Naive thymus-derived CD4-positive, alpha-beta T cell (primary cell): ENCODE results near the gene FOXD1. TPM values are rescaled to one million over a fixed set of nuclear protein-coding genes. Genes with fewer than 3 reads are reported as not detected.
"Not testable (repeated sequence)": the region's sequence is repeated elsewhere in the genome, so short reads cannot be mapped to it uniquely, and the experiment has no call there.

Source experiments
- ATAC-seq: fragments of 150-1000 bp; cut with Tn5 transposase; 2 replicates; pipeline ENCODE4 v1.10.0; 2021; ENCODE audit warnings: mild to moderate bottlenecking, moderate library complexity
- CTCF ChIA-PET: fragments of 350-600 bp; sonication (Branson Sonifier 250); formaldehyde crosslinking; loops from one replicate; lab custom pipeline; 2021; ENCODE audit warnings: antibody characterized with exemption; lab: Charles Lee
- POLR2A ChIA-PET: fragments of 350-600 bp; sonication (Branson Sonifier 250); formaldehyde crosslinking; loops from one replicate; lab custom pipeline; 2021; ENCODE audit warnings: antibody characterized with exemption, inconsistent platforms; lab: Charles Lee
- DNase-seq, 9 donors: peaks; one replicate each; pipeline versions ENCODE4 v3.0.0 to v3.0.0-alpha.2; 2020 to 2022; ENCODE audit warnings: mixed read lengths in 1 of 9
- H3K27ac ChIP-seq: one replicate; pipeline ENCODE4 v1.7.0; 2013; ENCODE audit warnings: mild to moderate bottlenecking, low read depth, low read length, moderate library complexity
- H3K27me3 ChIP-seq, 2 donors: one replicate each; pipeline ENCODE4 v1.7.0; 2013; ENCODE audit warnings: low read length in 2 of 2, mild to moderate bottlenecking in 2 of 2, moderate library complexity in 2 of 2; ENCODE audit not compliant: control insufficient read depth in 2 of 2, insufficient read depth in 2 of 2
- H3K36me3 ChIP-seq, 3 experiments: 1 replicate in 2 of 3; 2 replicates in 1 of 3; pipeline ENCODE4 v1.7.0; 2013; ENCODE audit warnings: low read length in 3 of 3, mild to moderate bottlenecking in 3 of 3, moderate library complexity in 1 of 3; ENCODE audit not compliant: insufficient read depth in 3 of 3, control insufficient read depth in 2 of 3
- H3K4me1 ChIP-seq, 2 donors: one replicate each; pipeline ENCODE4 v1.7.0; 2013; ENCODE audit warnings: low read length in 2 of 2, mild to moderate bottlenecking in 2 of 2, moderate library complexity in 1 of 2; ENCODE audit not compliant: control insufficient read depth in 2 of 2, insufficient read depth in 2 of 2
- H3K4me3 ChIP-seq: 2 replicates; pipeline ENCODE4 v1.7.0; 2013; ENCODE audit warnings: mild to moderate bottlenecking, low read length
- H3K9me3 ChIP-seq, 3 experiments: 1 replicate in 2 of 3; 2 replicates in 1 of 3; pipeline ENCODE4 v1.7.0; 2013; ENCODE audit warnings: low read length in 3 of 3; ENCODE audit not compliant: control insufficient read depth in 2 of 3
- H3K27ac Mint-ChIP-seq, 9 donors: one replicate each; pipeline ENCODE4 v1.8.0; 2020 to 2022; ENCODE audit warnings: mixed read lengths in 9 of 9, mild to moderate bottlenecking in 8 of 9, moderate library complexity in 5 of 9, inconsistent platforms in 2 of 9
- H3K27me3 Mint-ChIP-seq, 5 donors: one replicate each; pipeline ENCODE4 v1.8.0; 2021 to 2022; ENCODE audit warnings: mixed read lengths in 5 of 5, mild to moderate bottlenecking in 1 of 5
- H3K36me3 Mint-ChIP-seq, 5 donors: one replicate each; pipeline ENCODE4 v1.8.0; 2020 to 2022; ENCODE audit warnings: mixed read lengths in 5 of 5, mild to moderate bottlenecking in 3 of 5, inconsistent platforms in 1 of 5
- H3K4me1 Mint-ChIP-seq, 7 donors: one replicate each; pipeline ENCODE4 v1.8.0; 2020 to 2022; ENCODE audit warnings: mixed read lengths in 7 of 7, mild to moderate bottlenecking in 3 of 7, inconsistent platforms in 1 of 7
- H3K4me3 Mint-ChIP-seq, 10 donors: one replicate each; pipeline ENCODE4 v1.8.0; 2020 to 2022; ENCODE audit warnings: mild to moderate bottlenecking in 10 of 10, mixed read lengths in 10 of 10, moderate library complexity in 6 of 10, inconsistent platforms in 2 of 10
- H3K9me3 Mint-ChIP-seq, 11 donors: one replicate each; pipeline ENCODE4 v1.8.0; 2020 to 2022; ENCODE audit warnings: mixed read lengths in 11 of 11, mild to moderate bottlenecking in 4 of 11, inconsistent platforms in 1 of 11, moderate library complexity in 1 of 11
- intact Hi-C, 2 donors: fragments of 100-400 bp; cut with micrococcal nuclease; formaldehyde crosslinking; loops; one replicate each; pipeline ENCODE4 v1.15.1; 2023
- polyA plus RNA-seq, 2 donors: library from polyadenylated mRNA; unstranded; fragments of 300-500 nt; fragmentation: Illumina TruSeq; gene quantifications; one replicate each; pipeline ENCODE4 v1.2.3, GENCODE V29; 2021
- total RNA-seq, 6 experiments: library from RNA in 5 of 6; stranded (reverse) in 5 of 6; gene quantifications; 1 replicate in 5 of 6; 2 replicates in 1 of 6; pipeline ENCODE4 v1.2.3 and lab custom pipeline; 2021 to 2026

Gene FOXD1
- total and polyA plus RNA-seq, 7 experiments from 2014 or later, result 0.16 to 0.32 TPM; not detected in 5

GRCh38 chr5:73493421-73493820, 44.8 kb upstream of the FOXD1 start:
- H3K4me1 ChIP-seq, result peaks cover 0 to 9% of the 10 kb centered on the region in 2 donors
- DNase-seq (no peak), ATAC-seq (no peak)
- no peaks in the 10 kb centered on the region for H3K9me3 Mint-ChIP-seq
- peaks cover 0 to 2% (median 0%) of the 10 kb centered on the region in 3 experiments for H3K36me3 ChIP-seq
- ChIA-PET POLR2A (no interaction called here), CTCF (no interaction called here)
- H3K9me3 ChIP-seq, result no peaks in the 10 kb centered on the region
- H3K27me3 Mint-ChIP-seq, result peaks cover 15 to 42% (median 36%) of the 10 kb centered on the region in 5 donors
- H3K27ac ChIP-seq, result no peak overlapping the region
- intact Hi-C loops, result loop anchor here in 1 of 2 donors (10.0 kb wide), 1 partner anchor 539 kb away; the partner anchor contains the start of gene FCHO2
- H3K27me3 ChIP-seq, result peaks cover 0 to 4% of the 10 kb centered on the region in 2 donors
- peaks cover 0 to 1% (median 0%) of the 10 kb centered on the region in 5 donors for H3K36me3 Mint-ChIP-seq
- H3K27ac Mint-ChIP-seq, result no peak overlapping the region
- H3K4me3 ChIP-seq, result no peak overlapping the region
- H3K4me1 Mint-ChIP-seq, result peaks cover 0 to 16% (median 9%) of the 10 kb centered on the region in 7 donors
- H3K4me3 Mint-ChIP-seq, result no peak overlapping the region

- no peaks in the 10 kb centered on the region for H3K4me1 ChIP-seq
- H3K9me3 Mint-ChIP-seq, result no peaks in the 10 kb centered on the region
- H3K27ac ChIP-seq, result no peak overlapping the region
- peaks cover 27 to 61% (median 39%) of the 10 kb centered on the region in 5 donors for H3K27me3 Mint-ChIP-seq
- POLR2A ChIA-PET, result no interaction called here
- CTCF ChIA-PET, result no interaction called here
- intact Hi-C loops, result loop anchor here in 1 of 2 donors (10.0 kb wide), 1 partner anchor 536 kb away; the partner anchor contains the start of gene FCHO2
- peaks cover 0 to 6% (median 0%) of the 10 kb centered on the region in 5 donors for H3K36me3 Mint-ChIP-seq
- no peaks in the 10 kb centered on the region for H3K9me3 ChIP-seq
- no peak overlapping the region for H3K27ac Mint-ChIP-seq
- no peaks in the 10 kb centered on the region for H3K4me1 Mint-ChIP-seq
- DNase-seq (no peak), ATAC-seq (no peak)
- no peak overlapping the region for H3K4me3 Mint-ChIP-seq
- no peaks in the 10 kb centered on the region for H3K36me3 ChIP-seq
- H3K27me3 ChIP-seq, result peaks cover 0 to 7% of the 10 kb centered on the region in 2 donors
- H3K4me3 ChIP-seq, result no peak overlapping the region
Observed at GRCh38 chr5:73491155-73491554, 42.6 kb upstream of the FOXD1 start.

GRCh38 chr5:73490088-73490487, 41.5 kb upstream of the FOXD1 start:
- Mint-ChIP-seq H3K4me1 (no peaks in the 10 kb centered on the region), H3K27ac (no peak overlapping the region), H3K9me3 (no peaks in the 10 kb centered on the region), H3K4me3 (no peak overlapping the region), H3K36me3 (peaks cover 0 to 7% (median 0%) of the 10 kb centered on the region in 5 donors), H3K27me3 (peaks cover 27 to 61% (median 42%) of the 10 kb centered on the region in 5 donors)
- intact Hi-C loops, result loop anchor here in 1 of 2 donors (10.0 kb wide), 1 partner anchor 535 kb away; the partner anchor contains the start of gene FCHO2
- DNase-seq (no peak), ATAC-seq (no peak)
- Histone ChIP-seq H3K36me3 (no peaks in the 10 kb centered on the region), H3K9me3 (no peaks in the 10 kb centered on the region), H3K4me3 (no peak overlapping the region), H3K27ac (no peak overlapping the region), H3K27me3 (peaks cover 0 to 4% of the 10 kb centered on the region in 2 donors), H3K4me1 (no peaks in the 10 kb centered on the region)
- ChIA-PET CTCF (no interaction called here), POLR2A (no interaction called here)

- CTCF ChIA-PET, result interaction anchor here (1.0 kb wide), 1 partner anchor 38 kb away, joined by 3 read pairs; no protein-coding TSS in a partner anchor
- peaks cover 27 to 52% (median 40%) of the 10 kb centered on the region in 5 donors for H3K27me3 Mint-ChIP-seq
- Histone ChIP-seq H3K27ac (no peak overlapping the region), H3K9me3 (no peaks in the 10 kb centered on the region), H3K36me3 (no peaks in the 10 kb centered on the region), H3K27me3 (peaks cover 0 to 2% of the 10 kb centered on the region in 2 donors), H3K4me3 (no peak overlapping the region), H3K4me1 (no peaks in the 10 kb centered on the region)
- H3K36me3 Mint-ChIP-seq, result peaks cover 0 to 7% (median 0%) of the 10 kb centered on the region in 5 donors
- no peak for DNase-seq
- no peaks in the 10 kb centered on the region for H3K4me1 Mint-ChIP-seq
- POLR2A ChIA-PET, result interaction anchor here (0.7 kb wide), 1 partner anchor 10 kb away, joined by 3 read pairs; the partner anchor contains the start of gene BTF3
- ATAC-seq, result no peak
- H3K27ac Mint-ChIP-seq, result no peak overlapping the region
- H3K9me3 Mint-ChIP-seq, result no peaks in the 10 kb centered on the region
- no peak overlapping the region for H3K4me3 Mint-ChIP-seq
- intact Hi-C loops, result no loop called here
Observed at GRCh38 chr5:73488806-73489205, 40.2 kb upstream of the FOXD1 start.

- ChIA-PET CTCF (no interaction called here), POLR2A (no interaction called here)
- Histone ChIP-seq H3K9me3 (no peaks in the 10 kb centered on the region), H3K27ac (no peak overlapping the region), H3K4me3 (no peak overlapping the region), H3K36me3 (no peaks in the 10 kb centered on the region), H3K27me3 (peaks cover 0 to 2% of the 10 kb centered on the region in 2 donors), H3K4me1 (no peaks in the 10 kb centered on the region)
- no peak overlapping the region for H3K27ac Mint-ChIP-seq
- intact Hi-C loops, result no loop called here
- DNase-seq (no peak), ATAC-seq (no peak)
- no peaks in the 10 kb centered on the region for H3K9me3 Mint-ChIP-seq
- peaks cover 0 to 7% (median 0%) of the 10 kb centered on the region in 5 donors for H3K36me3 Mint-ChIP-seq
- H3K4me1 Mint-ChIP-seq, result no peaks in the 10 kb centered on the region
- no peak overlapping the region for H3K4me3 Mint-ChIP-seq
- H3K27me3 Mint-ChIP-seq, result peaks cover 23 to 45% (median 31%) of the 10 kb centered on the region in 5 donors
Observed at GRCh38 chr5:73487815-73488214, 39.2 kb upstream of the FOXD1 start.

- CTCF ChIA-PET, result interaction anchor here (0.6 kb wide), 1 partner anchor 17 kb away, joined by 3 read pairs; no protein-coding TSS in a partner anchor
- intact Hi-C loops, result not testable (repeated sequence)
Observed at GRCh38 chr5:73487257-73487656, 38.7 kb upstream of the FOXD1 start.

More at GRCh38 chr5:73487257-73487656, 38.7 kb upstream of the FOXD1 start:
- H3K4me1 ChIP-seq, H3K27ac ChIP-seq, H3K4me1 Mint-ChIP-seq, H3K36me3 ChIP-seq, H3K4me3 Mint-ChIP-seq, H3K9me3 Mint-ChIP-seq, ATAC-seq, H3K27me3 ChIP-seq, H3K36me3 Mint-ChIP-seq, H3K27ac Mint-ChIP-seq, H3K9me3 ChIP-seq, H3K4me3 ChIP-seq, DNase-seq: not testable (repeated sequence)
- POLR2A ChIA-PET, result interaction anchor here (0.9 to 1.0 kb wide), 2 partner anchors 11 to 13 kb away, joined by 3 to 5 read pairs; partner anchors contain the start of gene BTF3
- H3K27me3 Mint-ChIP-seq, result peaks cover 18 to 44% (median 28%) of the 10 kb centered on the region in 5 donors
